SIG-M5 (cell line): ENCODE data around the gene EMCN.
"Not testable (repeated sequence)": the region's sequence is repeated elsewhere in the genome, so short reads cannot be mapped to it uniquely, and the experiment has no call there.

Experiments used
- DNase-seq: peaks from one replicate; lab custom pipeline; 2025; lab: John Stamatoyannopoulos, UW

EMCN gene

GRCh38 chr4:100380401-100380800 lies 137.4 kb downstream of the EMCN start:
- not testable (repeated sequence) for DNase-seq

- DNase-seq: no peak
Observed at GRCh38 chr4:100379583-100380105, 138.2 kb downstream of the EMCN start.

GRCh38 chr4:100372432-100372831 lies 145.4 kb downstream of the EMCN start:
- no peak for DNase-seq

GRCh38 chr4:100369871-100370270 lies 148.0 kb downstream of the EMCN start:
- no peak for DNase-seq

- no peak for DNase-seq
Observed at GRCh38 chr4:100367451-100367850, 150.4 kb downstream of the EMCN start.

- no peak for DNase-seq
Observed at GRCh38 chr4:100366213-100366612, 151.6 kb downstream of the EMCN start.

- no peak for DNase-seq
Observed at GRCh38 chr4:100362366-100362765, 155.5 kb downstream of the EMCN start.

- no peak for DNase-seq
Observed at GRCh38 chr4:100361336-100361735, 156.5 kb downstream of the EMCN start.

- DNase-seq: no peak
Observed at GRCh38 chr4:100360211-100360610, 157.6 kb downstream of the EMCN start.

- DNase-seq: no peak
Observed at GRCh38 chr4:100359441-100359840, 158.4 kb downstream of the EMCN start.

- DNase-seq: no peak
Observed at GRCh38 chr4:100357542-100357941, 160.3 kb downstream of the EMCN start.

- DNase-seq: no peak
Observed at GRCh38 chr4:100356172-100356571, 161.7 kb downstream of the EMCN start.

- not testable (repeated sequence) for DNase-seq
Observed at GRCh38 chr4:100352352-100352751, 165.5 kb downstream of the EMCN start.

- DNase-seq: no peak
Observed at GRCh38 chr4:100348473-100348872, 169.3 kb downstream of the EMCN start.

GRCh38 chr4:100347241-100347640 lies 170.6 kb downstream of the EMCN start:
- no peak for DNase-seq

GRCh38 chr4:100345585-100345984 lies 172.2 kb downstream of the EMCN start:
- DNase-seq: no peak
